ENCODE data around the gene CDH4.

CDH4 gene

GRCh38 chr20:61809006-61809770, 557.1 kb downstream of the CDH4 start:
- CTCF ChIA-PET, result interaction anchor here (1.2 kb wide), 1 partner anchor 10 kb away, joined by 3 read pairs; no protein-coding TSS in a partner anchor
- DNase-seq (ENCODE audit: extremely low spot score), result no peak
- TF ChIP-seq CTCF (IDR thresholded peaks at IDR 0.05; ENCODE audit: control extremely low read depth, extremely low read depth, low read depth, missing control alignments), result no peak
- POLR2A ChIA-PET, result no interaction called here

- no peak for TF ChIP-seq CTCF (IDR thresholded peaks at IDR 0.05; ENCODE audit: control extremely low read depth, extremely low read depth, low read depth, missing control alignments)
- ChIA-PET CTCF (no interaction called here), POLR2A (no interaction called here)
- DNase-seq (ENCODE audit: extremely low spot score), result no peak
Measured at GRCh38 chr20:61810066-61810737, 558.1 kb downstream of the CDH4 start.

GRCh38 chr20:61810738-61811135, 558.7 kb downstream of the CDH4 start:
- ChIA-PET POLR2A (no interaction called here), CTCF (no interaction called here)
- DNase-seq (ENCODE audit: extremely low spot score), result no peak
- TF ChIP-seq CTCF (IDR thresholded peaks at IDR 0.05; ENCODE audit: control extremely low read depth, extremely low read depth, low read depth, missing control alignments), result no peak

- TF ChIP-seq CTCF (IDR thresholded peaks at IDR 0.05; ENCODE audit: control extremely low read depth, extremely low read depth, low read depth, missing control alignments), result no peak
- ChIA-PET CTCF (interaction anchor here (2.1 kb wide), 1 partner anchor 12 kb away, joined by 5 read pairs; no protein-coding TSS in a partner anchor), POLR2A (no interaction called here)
- no peak for DNase-seq (ENCODE audit: extremely low spot score)
Measured at GRCh38 chr20:61811166-61811565, 559.1 kb downstream of the CDH4 start.

- ChIA-PET POLR2A (no interaction called here), CTCF (interaction anchor here (2.1 kb wide), 1 partner anchor 14 kb away, joined by 5 read pairs; no protein-coding TSS in a partner anchor)
Measured at GRCh38 chr20:61812121-61812844, 560.2 kb downstream of the CDH4 start.

More at GRCh38 chr20:61812121-61812844, 560.2 kb downstream of the CDH4 start:
- DNase-seq (ENCODE audit: extremely low spot score), result no peak
- TF ChIP-seq CTCF (IDR thresholded peaks at IDR 0.05; ENCODE audit: control extremely low read depth, extremely low read depth, low read depth, missing control alignments), result no peak
